H9 (cell line): ENCODE measurements around the gene TGDS. TPM values are rescaled to one million over a fixed set of nuclear protein-coding genes. Genes with fewer than 3 reads are reported as not detected.

Experiments used
- DNase-seq: peaks from one replicate; pipeline ENCODE4 v3.0.0-alpha.2; 2017
- H2AFZ ChIP-seq: one replicate; pipeline ENCODE4 v1.6.1; 2013; ENCODE audit warnings: mild to moderate bottlenecking, low read length, control low read depth, moderate library complexity
- H2AK5ac ChIP-seq: 2 replicates; pipeline ENCODE4 v1.6.1; 2013; ENCODE audit warnings: low read length, control low read depth, mixed read lengths; ENCODE audit not compliant: insufficient read length
- H2BK120ac ChIP-seq: one replicate; pipeline ENCODE4 v1.6.1; 2013; ENCODE audit warnings: low read depth, mild to moderate bottlenecking, low read length, control low read depth, inconsistent platforms; ENCODE audit not compliant: poor library complexity, severe bottlenecking
- H2BK12ac ChIP-seq: 2 replicates; pipeline ENCODE4 v1.6.1; 2013; ENCODE audit warnings: low read length, control low read depth, mixed read lengths, low read depth; ENCODE audit not compliant: insufficient read length
- H2BK15ac ChIP-seq: 2 replicates; pipeline ENCODE4 v1.6.1; 2013; ENCODE audit warnings: low read depth, low read length, control low read depth
- H2BK20ac ChIP-seq: one replicate; pipeline ENCODE4 v1.6.1; 2013; ENCODE audit warnings: low read depth, mild to moderate bottlenecking, low read length, control low read depth, inconsistent platforms; ENCODE audit not compliant: poor library complexity, severe bottlenecking
- H2BK5ac ChIP-seq: 2 replicates; pipeline ENCODE4 v1.6.1; 2013; ENCODE audit warnings: low read length, control low read depth, mixed read lengths; ENCODE audit not compliant: insufficient read length
- H3K14ac ChIP-seq: 2 replicates; pipeline ENCODE4 v1.6.1; 2013; ENCODE audit warnings: low read length, control low read depth; ENCODE audit not compliant: insufficient read depth
- H3K18ac ChIP-seq: 2 replicates; pipeline ENCODE4 v1.6.1; 2013; ENCODE audit warnings: low read depth, mild to moderate bottlenecking, mixed read lengths, low read length, control low read depth; ENCODE audit not compliant: insufficient read length
- H3K23ac ChIP-seq: 2 replicates; pipeline ENCODE4 v1.6.1; 2013; ENCODE audit warnings: low read length, control low read depth, mixed read lengths, low read depth; ENCODE audit not compliant: insufficient read length
- H3K23me2 ChIP-seq: 2 replicates; pipeline ENCODE4 v1.6.1; 2013; ENCODE audit warnings: low read depth, mild to moderate bottlenecking, mixed read lengths, low read length, control low read depth; ENCODE audit not compliant: insufficient read length, poor library complexity, severe bottlenecking
- H3K27ac ChIP-seq: 2 replicates; pipeline ENCODE4 v1.5.1; 2013; ENCODE audit warnings: low read length, control low read depth, mixed read lengths, low read depth; ENCODE audit not compliant: insufficient read length
- H3K27me3 ChIP-seq: 2 replicates; pipeline ENCODE4 v1.6.1; 2013; ENCODE audit warnings: low read length, control low read depth, inconsistent platforms; ENCODE audit not compliant: insufficient read depth
- H3K4ac ChIP-seq: 2 replicates; pipeline ENCODE4 v1.6.1; 2013; ENCODE audit warnings: low read depth, mild to moderate bottlenecking, control low read depth, inconsistent platforms, low read length, moderate library complexity
- H3K4me1 ChIP-seq: 2 replicates; pipeline ENCODE4 v1.6.1; 2013; ENCODE audit warnings: low read length, control low read depth, inconsistent platforms; ENCODE audit not compliant: insufficient read depth
- H3K4me2 ChIP-seq: 2 replicates; pipeline ENCODE4 v1.6.1; 2013; ENCODE audit warnings: low read length, control low read depth, mixed read lengths; ENCODE audit not compliant: insufficient read length, insufficient read depth
- H3K56ac ChIP-seq: 2 replicates; pipeline ENCODE4 v1.6.1; 2013; ENCODE audit warnings: low read depth, mild to moderate bottlenecking, mixed read lengths, low read length, control low read depth; ENCODE audit not compliant: insufficient read length
- H3K79me1 ChIP-seq: 2 replicates; pipeline ENCODE4 v1.6.1; 2013; ENCODE audit warnings: low read depth, mild to moderate bottlenecking, moderate library complexity, low read length, control low read depth, inconsistent platforms; ENCODE audit not compliant: insufficient read depth, poor library complexity, severe bottlenecking
- H3K79me2 ChIP-seq: 2 replicates; pipeline ENCODE4 v1.6.1; 2013; ENCODE audit warnings: low read length, control low read depth, inconsistent platforms; ENCODE audit not compliant: insufficient read depth
- H3K9ac ChIP-seq: 2 replicates; pipeline ENCODE4 v1.6.1; 2013; ENCODE audit warnings: low read length, control low read depth, mixed read lengths; ENCODE audit not compliant: insufficient read length; ENCODE audit errors: extremely low read depth
- H3K9me3 ChIP-seq: one replicate; pipeline ENCODE4 v1.6.1; 2013; ENCODE audit warnings: low read depth, low read length, inconsistent platforms; ENCODE audit not compliant: control insufficient read depth
- H3T11ph ChIP-seq: one replicate; pipeline ENCODE4 v1.6.1; 2013; ENCODE audit warnings: mild to moderate bottlenecking, low read length, control low read depth, inconsistent platforms
- H4K20me1 ChIP-seq: one replicate; pipeline ENCODE4 v1.6.1; 2013; ENCODE audit not compliant: control insufficient read depth, insufficient read length, insufficient read depth
- H4K5ac ChIP-seq: 2 replicates; pipeline ENCODE4 v1.6.1; 2013; ENCODE audit warnings: low read depth, mild to moderate bottlenecking, mixed read lengths, low read length, control low read depth; ENCODE audit not compliant: insufficient read length
- H4K8ac ChIP-seq: replicated peaks from 2 replicates; pipeline ENCODE4 v1.6.1; 2013; ENCODE audit warnings: low read length, control low read depth, mixed read lengths, low read depth; ENCODE audit not compliant: insufficient read length
- H4K91ac ChIP-seq: 2 replicates; pipeline ENCODE4 v1.6.1; 2013; ENCODE audit warnings: low read depth, mild to moderate bottlenecking, moderate library complexity, mixed read lengths, low read length, control low read depth; ENCODE audit not compliant: insufficient read length
- H3K27ac Mint-ChIP-seq, 3 experiments: 2 replicates in 2 of 3; 3 replicates in 1 of 3; pipeline ENCODE4 v1.8.0; 2020 to 2021; ENCODE audit warnings: mixed read lengths in 3 of 3, mild to moderate bottlenecking in 1 of 3, moderate library complexity in 1 of 3
- H3K27me3 Mint-ChIP-seq: 2 replicates; pipeline ENCODE4 v1.8.0; 2021; ENCODE audit warnings: low read depth, mild to moderate bottlenecking, moderate library complexity, mixed read lengths
- H3K36me3 Mint-ChIP-seq, 3 experiments: 2 replicates in 2 of 3; 3 replicates in 1 of 3; pipeline ENCODE4 v1.8.0; 2020 to 2021; ENCODE audit warnings: low read depth in 3 of 3, mixed read lengths in 3 of 3; ENCODE audit not compliant: insufficient read depth in 1 of 3
- H3K4me1 Mint-ChIP-seq, 2 experiments: 2 replicates each; pipeline ENCODE4 v1.8.0; 2020; ENCODE audit warnings: mixed read lengths in 2 of 2
- H3K4me3 Mint-ChIP-seq, 2 experiments: 2 replicates in 1 of 2; 3 replicates in 1 of 2; pipeline ENCODE4 v1.8.0; 2020 to 2021; ENCODE audit warnings: mild to moderate bottlenecking in 2 of 2, mixed read lengths in 2 of 2, moderate library complexity in 1 of 2
- H3K9me3 Mint-ChIP-seq, 2 experiments: 2 replicates in 1 of 2; 3 replicates in 1 of 2; pipeline ENCODE4 v1.8.0; 2020; ENCODE audit warnings: mild to moderate bottlenecking in 2 of 2, mixed read lengths in 2 of 2, moderate library complexity in 1 of 2
- WGBS: extraction: QIAGEN DNeasy Blood & Tissue Kit; methylation state at CpG from one replicate; pipeline ENCODE4 v1.1.7; 2013; ENCODE audit warnings: missing lambda C conversion rate, low lambda C conversion rate, mixed read lengths; ENCODE audit not compliant: insufficient read length; ENCODE audit errors: extremely low coverage; 5-methylcytosine and 5-hydroxymethylcytosine counted together
- total RNA-seq: library from RNA; stranded (reverse); gene quantifications from 2 replicates; pipeline ENCODE4 v1.2.1, GENCODE V29; 2021
- TF ChIP-seq, protein P1 (sequence below): fragments of 200-600 bp; sonication (generic); conservative IDR thresholded peaks from 3 replicates; pipeline ENCODE4 v1.8.0; 2021; ENCODE audit warnings: antibody characterized with exemption, mild to moderate bottlenecking

The TGDS gene
- total RNA-seq, 1 experiment from 2014 or later, result 13.9 TPM

GRCh38 chr13:94542917-94543316, 53.0 kb downstream of the TGDS start:
- Histone ChIP-seq H4K20me1 (no peaks in the 10 kb centered on the region), H2BK20ac (no peak overlapping the region), H2BK120ac (no peak overlapping the region), H4K5ac (no peak overlapping the region), H3K56ac (no peak overlapping the region), H3K79me2 (no peaks in the 10 kb centered on the region), H3K14ac (no peak overlapping the region), H3K23me2 (no peaks in the 10 kb centered on the region), H3K4me1 (peaks cover 4% of the 10 kb centered on the region; the same call in 1 of the 2 replicates), H2BK5ac (no peak overlapping the region), H2AK5ac (no peak overlapping the region), H3K9me3 (no peaks in the 10 kb centered on the region), H3K18ac (no peak overlapping the region), H3K27ac (no peak overlapping the region), H3K23ac (no peak overlapping the region), H4K8ac (no peak overlapping the region), H4K91ac (no peak overlapping the region), H3K79me1 (no peaks in the 10 kb centered on the region), H3K4me2 (no peak overlapping the region), H3T11ph (no peak overlapping the region), H2AFZ (no peak overlapping the region), H2BK12ac (no peak overlapping the region), H2BK15ac (no peak overlapping the region), H3K27me3 (no peaks in the 10 kb centered on the region), H3K4ac (no peak overlapping the region), H3K9ac (no peak overlapping the region)
- H3K4me1 Mint-ChIP-seq, result peaks cover 16 to 24% of the 10 kb centered on the region in 2 experiments
- H3K4me3 Mint-ChIP-seq, result no peak overlapping the region
- peaks cover 0 to 5% (median 3%) of the 10 kb centered on the region in 3 experiments; a peak in 3 of 7 replicates for H3K36me3 Mint-ChIP-seq
- DNase-seq, result no peak
- WGBS, result no CpG with 5 or more reads among the region's 6 CpGs
- TF ChIP-seq, protein P1, sequence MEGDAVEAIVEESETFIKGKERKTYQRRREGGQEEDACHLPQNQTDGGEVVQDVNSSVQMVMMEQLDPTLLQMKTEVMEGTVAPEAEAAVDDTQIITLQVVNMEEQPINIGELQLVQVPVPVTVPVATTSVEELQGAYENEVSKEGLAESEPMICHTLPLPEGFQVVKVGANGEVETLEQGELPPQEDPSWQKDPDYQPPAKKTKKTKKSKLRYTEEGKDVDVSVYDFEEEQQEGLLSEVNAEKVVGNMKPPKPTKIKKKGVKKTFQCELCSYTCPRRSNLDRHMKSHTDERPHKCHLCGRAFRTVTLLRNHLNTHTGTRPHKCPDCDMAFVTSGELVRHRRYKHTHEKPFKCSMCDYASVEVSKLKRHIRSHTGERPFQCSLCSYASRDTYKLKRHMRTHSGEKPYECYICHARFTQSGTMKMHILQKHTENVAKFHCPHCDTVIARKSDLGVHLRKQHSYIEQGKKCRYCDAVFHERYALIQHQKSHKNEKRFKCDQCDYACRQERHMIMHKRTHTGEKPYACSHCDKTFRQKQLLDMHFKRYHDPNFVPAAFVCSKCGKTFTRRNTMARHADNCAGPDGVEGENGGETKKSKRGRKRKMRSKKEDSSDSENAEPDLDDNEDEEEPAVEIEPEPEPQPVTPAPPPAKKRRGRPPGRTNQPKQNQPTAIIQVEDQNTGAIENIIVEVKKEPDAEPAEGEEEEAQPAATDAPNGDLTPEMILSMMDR, result no peak
- peaks cover 2 to 3% of the 10 kb centered on the region in 2 experiments; a peak in 1 of 5 replicates for H3K9me3 Mint-ChIP-seq
- no peaks in the 10 kb centered on the region for H3K27me3 Mint-ChIP-seq
- H3K27ac Mint-ChIP-seq, result no peak overlapping the region
